PC-3 (cell line): ENCODE results near the gene TSPAN9.

Experiments
- CTCF ChIP-seq: fragments of 300-600 bp; sonication (generic); conservative IDR thresholded peaks from 2 replicates; pipeline ENCODE4 v1.5.1; 2017; ENCODE audit warnings: antibody characterized with exemption, low read depth, mild to moderate bottlenecking, low read length
- EZH2 ChIP-seq: fragments of 300-600 bp; sonication (generic); IDR thresholded peaks from one replicate; pipeline ENCODE4 v1.6.1; 2017; ENCODE audit warnings: antibody characterized with exemption, mild to moderate bottlenecking, low read length; ENCODE audit not compliant: unreplicated experiment
- EZH2phosphoT487 ChIP-seq: fragments of 300-600 bp; sonication (generic); IDR thresholded peaks from 2 replicates; pipeline ENCODE4 v1.6.1; 2018; ENCODE audit warnings: mild to moderate bottlenecking, antibody characterized with exemption, low read length, borderline replicate concordance

- no peak for TF ChIP-seq CTCF
- no peak for TF ChIP-seq EZH2phosphoT487
- TF ChIP-seq EZH2, result no peak
Measured at GRCh38 chr12:3249081-3249800, 172.1 kb downstream of the TSPAN9 start.
